NCI-H510A treated with DMSO at 0.1 percent for 48 hours (cell line): ENCODE data around the gene FGF22.
"Not testable (repeated sequence)": the region's sequence is repeated elsewhere in the genome, so short reads cannot be mapped to it uniquely, and the experiment has no call there.

Experiments
- DNase-seq: peaks from one replicate; lab custom pipeline; 2025; lab: John Stamatoyannopoulos, UW

Gene FGF22

DNA sequence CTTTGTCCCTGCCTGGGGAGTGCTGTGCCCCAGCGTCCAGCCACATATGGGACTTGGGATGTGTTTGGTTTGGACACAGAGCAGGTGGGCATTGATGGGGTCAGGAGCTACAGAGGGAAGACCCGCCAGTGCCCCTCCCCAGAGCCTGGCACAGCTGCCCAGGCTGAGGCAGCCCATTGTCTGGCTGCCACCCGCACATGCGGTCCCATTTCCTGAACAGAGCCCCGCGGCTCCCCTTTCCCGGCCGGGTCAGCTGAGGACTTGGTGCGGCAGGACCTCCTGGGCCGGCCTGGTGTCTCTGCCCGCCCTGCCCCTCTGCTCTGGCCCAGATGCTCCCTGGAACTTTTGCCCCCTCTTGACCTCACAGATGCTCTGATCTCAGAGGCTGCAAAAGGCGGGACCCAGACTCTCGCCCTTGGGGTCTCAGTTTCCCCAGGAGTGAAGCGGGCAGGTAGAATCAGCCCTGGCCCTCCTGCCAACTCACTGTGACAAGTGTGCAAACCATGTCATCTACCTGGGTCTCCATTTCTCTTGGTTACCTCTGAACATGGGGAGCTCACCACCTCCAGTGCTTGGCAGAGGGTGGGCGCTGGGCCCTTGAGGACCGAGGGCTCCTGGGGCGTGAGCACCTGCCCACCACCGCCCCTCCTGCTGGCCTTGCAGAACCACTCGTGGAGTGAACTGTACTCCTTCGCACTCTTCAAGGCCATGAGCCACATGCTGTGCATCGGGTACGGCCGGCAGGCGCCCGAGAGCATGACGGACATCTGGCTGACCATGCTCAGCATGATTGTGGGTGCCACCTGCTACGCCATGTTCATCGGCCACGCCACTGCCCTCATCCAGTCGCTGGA lies 32.2 kb upstream of the FGF22 start:
- no peak for DNase-seq

DNA sequence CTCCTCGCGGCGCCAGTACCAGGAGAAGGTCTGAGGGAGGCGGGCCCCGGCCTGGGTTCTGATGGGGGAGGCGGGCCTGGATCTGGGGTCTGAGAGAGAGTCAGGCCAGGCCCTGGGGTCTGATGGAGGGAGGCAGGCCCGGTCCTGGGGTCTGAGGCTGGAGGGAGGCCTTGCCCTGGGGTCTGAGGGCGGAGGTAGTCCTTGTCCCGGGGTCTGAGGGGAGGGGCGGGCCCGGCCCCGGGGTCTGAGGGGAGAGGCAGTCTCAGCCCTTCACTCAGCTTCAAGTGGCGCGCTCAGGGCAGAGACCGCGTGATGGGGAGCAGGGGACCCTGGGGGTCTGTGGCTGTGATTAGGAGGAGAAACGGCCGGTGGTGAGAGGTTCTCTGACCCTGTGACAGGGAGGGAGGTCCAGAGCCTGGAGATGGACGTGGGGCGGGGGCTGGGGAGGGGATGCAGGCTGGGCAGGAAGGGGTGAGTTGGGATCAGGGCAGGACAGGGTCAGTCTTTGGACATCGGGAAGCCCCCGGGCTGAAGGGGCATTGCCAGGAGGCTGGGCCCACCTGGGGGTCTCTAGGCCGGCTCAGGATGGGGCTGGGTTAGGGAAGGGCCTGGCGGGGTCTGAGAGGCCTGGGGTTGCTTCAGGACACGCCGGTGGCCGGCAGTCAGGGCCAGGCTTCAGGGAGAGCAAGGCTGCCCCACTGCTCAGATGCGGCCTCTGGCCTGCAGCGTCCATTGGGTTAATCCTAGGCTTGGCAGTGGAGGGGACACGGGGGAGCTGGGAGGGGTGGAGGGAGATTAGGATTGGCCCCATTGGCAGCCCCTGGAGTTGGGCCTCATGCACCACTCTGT lies 31.3 kb upstream of the FGF22 start:
- DNase-seq = no peak

DNA sequence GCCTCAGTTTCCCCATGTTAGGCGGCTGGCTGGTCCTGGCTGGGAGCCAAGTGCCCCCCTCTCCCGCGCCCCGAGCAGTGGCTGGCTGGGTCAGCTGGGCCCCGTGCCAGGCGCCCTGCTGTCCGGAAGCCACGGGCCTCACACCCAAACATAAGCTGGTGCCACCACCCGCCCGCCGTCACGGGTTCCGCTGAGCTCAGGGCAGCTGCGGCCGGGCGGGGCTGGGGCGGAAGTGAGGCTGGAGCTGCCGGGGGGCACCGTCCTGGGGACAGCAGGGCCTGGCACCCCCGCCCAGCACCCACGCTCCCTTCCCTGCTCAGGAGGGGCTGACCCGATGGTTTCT lies 30.7 kb upstream of the FGF22 start:
- no peak for DNase-seq

DNA sequence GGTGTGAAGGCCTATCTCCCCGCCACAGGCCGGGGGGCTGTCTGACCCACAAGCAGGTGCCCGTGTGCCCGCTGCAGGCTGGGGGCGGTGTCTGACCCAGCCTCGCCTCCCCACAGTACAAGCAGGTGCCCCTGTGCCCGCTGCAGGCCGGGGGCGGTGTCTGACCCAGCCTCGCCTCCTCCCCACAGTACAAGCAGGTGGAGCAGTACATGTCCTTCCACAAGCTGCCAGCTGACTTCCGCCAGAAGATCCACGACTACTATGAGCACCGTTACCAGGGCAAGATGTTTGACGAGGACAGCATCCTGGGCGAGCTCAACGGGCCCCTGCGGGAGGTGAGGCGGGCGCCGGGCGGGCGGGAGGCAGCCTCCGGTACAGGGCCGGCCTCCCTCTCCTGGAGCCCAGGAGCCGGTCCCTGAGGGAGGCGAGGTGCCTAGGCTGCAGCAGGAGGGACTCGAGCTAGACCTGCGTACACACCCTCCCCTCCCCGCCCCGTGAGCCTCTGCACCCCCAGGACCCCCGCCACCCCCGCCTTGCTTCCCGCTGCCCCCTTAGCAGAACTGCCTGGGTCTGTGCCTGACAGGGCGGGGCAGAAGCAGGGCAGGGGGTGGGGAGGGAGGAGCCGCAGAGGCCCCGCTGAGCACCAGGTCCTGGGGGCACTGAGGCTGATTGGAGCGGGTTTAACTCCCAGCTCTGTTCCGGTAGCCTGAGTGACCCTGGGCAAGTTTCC lies 29.4 kb upstream of the FGF22 start:
- DNase-seq = no peak

DNA sequence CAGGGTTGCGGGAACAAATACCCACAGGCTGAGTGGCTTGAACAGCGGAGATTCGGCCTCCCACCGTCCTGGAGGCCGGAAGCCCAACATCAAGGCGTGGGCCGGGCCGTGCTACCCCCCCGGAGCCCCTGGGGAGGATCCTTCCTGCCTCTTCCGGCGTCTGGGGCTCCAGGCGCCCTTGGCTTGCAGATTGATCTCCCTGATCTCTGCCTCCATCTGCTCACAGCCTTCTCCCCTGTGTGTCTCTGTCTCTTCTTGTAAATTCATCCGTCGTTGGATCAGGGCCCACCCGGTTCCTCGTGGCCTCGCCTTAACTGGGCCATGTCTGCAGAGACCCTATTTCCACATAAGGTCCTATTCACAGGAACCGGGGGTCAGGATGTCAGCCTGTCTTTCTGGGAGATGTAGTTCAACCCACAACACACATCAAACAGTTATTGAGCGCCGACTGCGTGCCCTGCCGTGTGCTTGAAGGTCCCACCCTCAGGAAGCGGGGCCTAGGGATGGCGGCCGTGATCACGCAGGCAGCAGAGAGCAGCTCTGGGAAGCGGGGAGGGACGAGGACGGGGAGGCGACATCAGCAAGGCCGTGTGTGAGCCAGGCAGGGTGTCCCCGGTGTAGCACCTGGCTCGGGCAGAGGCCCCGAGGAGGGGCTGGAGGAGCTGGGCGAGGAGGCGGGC lies 28.7 kb upstream of the FGF22 start:
- no peak for DNase-seq

DNA sequence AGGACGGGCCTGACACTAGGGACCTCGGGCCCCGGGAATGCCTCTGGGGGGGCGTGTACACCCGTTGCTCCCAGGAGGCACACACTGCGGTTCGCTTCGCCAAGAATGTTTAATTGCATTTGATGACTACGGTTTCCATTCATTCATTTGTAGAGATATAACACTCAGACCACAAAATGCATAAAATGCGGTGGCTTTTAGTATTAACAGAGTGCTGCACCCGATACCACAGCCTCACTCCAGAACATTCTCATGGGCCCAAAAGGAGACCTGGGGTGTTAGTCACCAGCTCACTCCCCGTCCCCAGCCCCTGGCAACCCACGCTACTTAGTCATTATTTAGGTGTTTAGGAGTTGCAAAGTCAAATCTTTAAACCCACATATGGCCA lies 28.2 kb upstream of the FGF22 start:
- DNase-seq = no peak

DNA sequence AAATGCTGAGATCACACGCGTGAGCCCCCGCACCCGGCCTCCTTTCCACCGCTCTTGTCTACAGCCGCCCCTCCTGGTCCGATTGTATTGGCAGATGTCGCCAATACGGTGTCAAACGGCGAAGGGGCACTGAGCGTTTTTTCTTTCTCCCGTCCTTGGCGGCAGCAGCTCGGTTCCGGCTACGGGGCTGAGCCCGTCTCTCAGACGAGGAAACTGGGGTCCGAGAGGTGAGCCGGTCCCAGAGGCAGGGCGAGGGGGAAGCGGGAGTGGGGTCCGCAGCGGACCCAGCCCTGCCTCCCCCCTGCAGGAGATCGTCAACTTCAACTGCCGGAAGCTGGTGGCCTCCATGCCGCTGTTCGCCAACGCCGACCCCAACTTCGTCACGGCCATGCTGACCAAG lies 26.7 kb upstream of the FGF22 start:
- no peak for DNase-seq

DNA sequence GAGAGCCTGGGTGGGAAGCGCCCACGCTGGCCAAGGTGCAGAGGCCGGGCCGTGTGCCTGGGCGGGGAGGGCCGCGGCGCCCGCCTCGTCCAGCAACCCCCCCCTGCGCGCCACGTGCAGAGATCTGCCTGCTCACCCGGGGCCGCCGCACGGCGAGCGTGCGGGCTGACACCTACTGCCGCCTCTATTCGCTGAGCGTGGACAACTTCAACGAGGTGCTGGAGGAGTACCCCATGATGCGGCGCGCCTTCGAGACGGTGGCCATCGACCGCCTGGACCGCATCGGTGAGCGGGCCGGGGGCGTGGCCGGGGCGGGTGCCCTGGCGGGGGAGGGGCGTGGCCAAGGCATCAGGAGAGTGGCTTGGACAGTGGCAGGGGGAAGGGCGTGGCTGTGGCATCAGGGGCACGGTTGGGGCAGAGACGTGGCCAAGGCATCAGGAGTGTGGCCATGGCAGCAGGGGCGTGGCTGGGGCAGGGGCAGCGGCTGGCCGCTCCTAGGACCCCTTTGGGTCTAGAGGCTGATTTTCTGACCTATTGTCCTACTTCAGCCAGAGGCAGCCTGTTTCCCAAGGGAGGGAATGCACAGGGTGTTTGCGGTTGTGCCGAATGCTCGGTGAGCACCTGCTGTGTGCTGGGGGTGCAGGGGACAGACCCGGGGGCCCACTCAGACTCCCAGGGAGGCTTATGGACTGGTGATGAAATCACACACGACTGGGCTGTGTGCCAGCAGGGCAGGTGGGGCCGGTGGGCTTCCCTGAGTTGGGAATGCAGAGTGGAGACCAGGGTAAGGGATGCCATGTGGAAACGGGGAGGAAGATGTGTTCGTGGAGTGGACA lies 25.7 kb upstream of the FGF22 start:
- DNase-seq = no peak

DNA sequence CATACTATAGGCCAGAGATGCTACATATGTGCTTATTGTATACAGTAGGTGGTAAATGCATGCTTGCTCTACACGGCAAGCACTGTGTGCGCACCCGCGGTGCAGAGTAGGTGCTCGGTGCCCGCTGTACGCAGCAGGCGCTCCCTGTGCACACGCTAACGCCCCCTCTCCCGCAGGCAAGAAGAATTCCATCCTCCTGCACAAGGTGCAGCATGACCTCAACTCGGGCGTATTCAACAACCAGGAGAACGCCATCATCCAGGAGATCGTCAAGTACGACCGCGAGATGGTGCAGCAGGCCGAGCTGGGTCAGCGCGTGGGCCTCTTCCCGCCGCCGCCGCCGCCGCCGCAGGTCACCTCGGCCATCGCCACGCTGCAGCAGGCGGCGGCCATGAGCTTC lies 24.1 kb upstream of the FGF22 start:
- no peak for DNase-seq

DNA sequence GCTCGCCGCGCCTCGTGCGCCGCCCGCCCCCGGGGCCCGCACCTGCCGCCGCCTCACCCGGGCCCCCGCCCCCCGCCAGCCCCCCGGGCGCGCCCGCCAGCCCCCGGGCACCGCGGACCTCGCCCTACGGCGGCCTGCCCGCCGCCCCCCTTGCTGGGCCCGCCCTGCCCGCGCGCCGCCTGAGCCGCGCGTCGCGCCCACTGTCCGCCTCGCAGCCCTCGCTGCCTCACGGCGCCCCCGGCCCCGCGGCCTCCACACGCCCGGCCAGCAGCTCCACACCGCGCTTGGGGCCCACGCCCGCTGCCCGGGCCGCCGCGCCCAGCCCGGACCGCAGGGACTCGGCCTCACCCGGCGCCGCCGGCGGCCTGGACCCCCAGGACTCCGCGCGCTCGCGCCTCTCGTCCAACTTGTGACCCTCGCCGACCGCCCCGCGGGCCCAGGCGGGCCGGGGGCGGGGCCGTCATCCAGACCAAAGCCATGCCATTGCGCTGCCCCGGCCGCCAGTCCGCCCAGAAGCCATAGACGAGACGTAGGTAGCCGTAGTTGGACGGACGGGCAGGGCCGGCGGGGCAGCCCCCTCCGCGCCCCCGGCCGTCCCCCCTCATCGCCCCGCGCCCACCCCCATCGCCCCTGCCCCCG lies 23.5 kb upstream of the FGF22 start:
- DNase-seq = no peak

DNA sequence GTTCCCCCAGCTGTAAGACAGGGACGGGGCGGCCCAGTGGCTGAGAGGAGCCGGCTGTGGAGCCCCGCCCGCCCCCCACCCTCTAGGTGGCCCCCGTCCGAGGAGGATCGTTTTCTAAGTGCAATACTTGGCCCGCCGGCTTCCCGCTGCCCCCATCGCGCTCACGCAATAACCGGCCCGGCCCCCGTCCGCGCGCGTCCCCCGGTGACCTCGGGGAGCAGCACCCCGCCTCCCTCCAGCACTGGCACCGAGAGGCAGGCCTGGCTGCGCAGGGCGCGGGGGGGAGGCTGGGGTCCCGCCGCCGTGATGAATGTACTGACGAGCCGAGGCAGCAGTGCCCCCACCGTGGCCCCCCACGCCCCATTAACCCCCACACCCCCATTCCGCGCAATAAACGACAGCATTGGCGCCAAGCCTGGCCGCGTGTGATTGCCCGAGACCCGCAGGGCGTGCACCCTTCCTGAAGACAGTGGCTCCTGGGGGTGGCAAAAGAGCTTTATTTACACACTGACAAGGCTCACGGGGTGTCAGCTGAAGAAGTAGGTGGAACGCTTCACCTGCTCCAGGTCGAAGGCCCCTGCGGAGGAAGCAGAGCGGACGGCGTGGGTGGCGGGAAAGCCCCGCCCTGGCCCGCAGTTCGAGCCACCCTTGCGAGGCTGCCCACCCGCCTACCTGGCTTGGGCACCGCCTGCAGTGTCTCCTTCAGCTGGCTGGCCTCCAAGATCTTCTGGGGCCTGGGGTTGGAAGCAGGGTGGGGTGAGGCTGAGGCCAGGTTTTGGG lies 22.7 kb upstream of the FGF22 start:
- no peak for DNase-seq

DNA sequence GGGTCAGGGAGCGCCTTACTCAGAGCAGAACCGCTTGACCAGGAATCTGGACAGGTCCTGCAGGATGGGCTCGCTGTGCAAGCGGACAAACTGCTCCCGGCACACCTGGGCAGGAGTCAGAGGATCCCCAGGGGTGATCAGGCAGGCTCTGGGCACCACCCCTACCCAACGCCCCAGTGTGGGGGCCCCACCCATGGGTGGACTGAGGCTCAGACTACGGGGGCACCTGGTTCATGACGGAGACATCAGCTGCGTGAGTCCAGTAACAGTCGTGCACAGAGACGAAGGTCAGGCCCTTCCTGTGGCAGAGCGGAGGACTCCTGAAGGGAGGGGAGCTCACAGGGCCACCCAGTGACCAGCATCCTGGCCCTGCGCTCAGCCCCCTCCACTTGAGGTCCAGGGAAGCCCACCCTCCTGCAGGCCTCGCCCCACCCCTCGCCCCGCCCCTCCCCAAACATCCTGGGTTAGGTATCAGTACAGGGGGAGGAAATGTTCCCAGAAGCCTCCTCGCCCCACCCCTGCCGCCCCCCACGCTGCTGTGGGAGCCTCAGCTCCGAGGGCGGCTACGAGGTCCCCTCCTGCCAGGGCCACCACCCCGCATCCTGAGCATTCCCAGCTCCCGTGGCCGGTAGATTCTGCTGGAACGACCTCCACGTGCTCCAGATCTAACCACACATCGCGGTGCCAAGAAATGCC lies 22.0 kb upstream of the FGF22 start:
- no peak for DNase-seq

DNA sequence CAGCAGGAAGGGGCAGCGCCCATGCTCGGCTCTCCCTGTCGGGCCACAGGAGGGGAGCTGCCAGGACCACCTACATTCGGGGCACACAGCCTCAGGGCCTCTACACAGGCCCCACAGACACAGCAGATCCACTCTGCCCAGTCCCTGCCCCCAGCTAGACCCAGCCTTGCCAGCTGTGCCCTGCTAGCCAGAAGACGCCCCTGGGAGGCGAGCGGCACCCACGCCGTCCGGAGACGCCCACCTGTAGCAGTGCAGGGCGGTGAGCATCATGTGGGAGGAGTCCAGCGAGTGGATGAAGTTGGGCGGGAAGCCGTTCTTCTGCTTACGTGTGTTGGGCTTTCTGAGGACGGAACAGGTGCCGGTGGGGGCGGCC lies 21.4 kb upstream of the FGF22 start:
- DNase-seq = no peak

DNA sequence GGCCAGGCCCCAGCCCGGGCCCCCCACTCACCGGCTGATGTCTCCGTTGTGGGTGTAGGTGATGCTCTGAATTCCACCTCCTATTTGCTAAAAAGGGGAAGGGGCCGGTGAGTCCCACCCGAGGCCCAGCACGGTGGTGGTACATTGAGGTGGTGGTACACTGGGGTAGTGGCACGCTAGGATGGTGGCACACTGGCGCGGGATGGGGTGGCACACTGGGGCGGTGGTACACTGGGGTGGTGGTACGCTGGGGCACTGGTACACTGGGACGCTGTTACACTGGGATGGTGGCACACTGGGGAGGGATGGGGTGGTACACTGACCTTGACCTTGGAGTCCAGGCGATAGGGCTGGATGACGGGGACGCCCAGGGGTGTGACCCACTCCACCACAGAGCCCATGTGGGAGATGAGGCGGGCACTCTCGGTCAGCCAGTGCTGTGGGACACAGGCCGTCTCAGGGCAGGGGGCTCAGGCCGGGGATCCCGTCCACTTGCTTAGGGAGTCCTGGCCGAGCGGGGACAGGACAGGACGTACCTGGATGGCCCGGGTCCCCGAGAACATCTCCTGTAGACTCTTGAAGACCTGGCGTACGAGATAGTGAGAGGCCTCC lies 20.9 kb upstream of the FGF22 start:
- no peak for DNase-seq

DNA sequence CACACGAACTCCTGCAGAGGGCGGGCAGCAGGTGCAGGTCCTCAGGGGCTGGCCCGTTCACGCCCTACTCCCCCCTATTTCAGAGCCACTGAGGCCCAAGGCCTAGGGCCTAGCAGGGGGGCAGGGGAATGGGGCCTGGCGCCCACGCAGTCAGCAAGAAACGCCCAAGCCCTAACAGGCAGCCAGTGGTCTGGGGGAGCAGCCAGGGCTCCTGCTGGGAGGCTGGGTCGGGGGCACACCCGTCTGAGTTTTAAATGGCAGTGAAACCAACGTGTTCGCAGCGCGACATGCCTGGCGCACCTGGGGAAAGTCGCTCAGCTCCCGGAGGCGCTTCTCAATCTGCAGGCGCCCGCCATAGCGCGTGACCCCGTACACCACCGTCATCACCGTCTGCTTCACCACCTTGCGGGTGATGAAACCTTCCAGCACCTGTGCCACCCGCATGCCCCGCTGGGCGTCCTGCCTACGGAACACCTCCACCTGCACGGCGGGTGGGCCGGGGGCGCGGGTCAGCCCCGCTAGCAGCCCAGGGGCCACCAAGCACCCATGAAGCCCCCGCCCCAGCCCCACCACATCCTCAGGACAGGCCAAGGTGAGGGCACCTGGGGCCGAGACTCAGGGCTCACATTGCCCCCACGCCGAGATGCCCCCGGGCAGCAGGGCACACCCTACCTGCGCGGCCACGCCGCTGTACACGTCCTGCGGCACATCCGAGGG lies 20.2 kb upstream of the FGF22 start:
- DNase-seq = no peak

DNA sequence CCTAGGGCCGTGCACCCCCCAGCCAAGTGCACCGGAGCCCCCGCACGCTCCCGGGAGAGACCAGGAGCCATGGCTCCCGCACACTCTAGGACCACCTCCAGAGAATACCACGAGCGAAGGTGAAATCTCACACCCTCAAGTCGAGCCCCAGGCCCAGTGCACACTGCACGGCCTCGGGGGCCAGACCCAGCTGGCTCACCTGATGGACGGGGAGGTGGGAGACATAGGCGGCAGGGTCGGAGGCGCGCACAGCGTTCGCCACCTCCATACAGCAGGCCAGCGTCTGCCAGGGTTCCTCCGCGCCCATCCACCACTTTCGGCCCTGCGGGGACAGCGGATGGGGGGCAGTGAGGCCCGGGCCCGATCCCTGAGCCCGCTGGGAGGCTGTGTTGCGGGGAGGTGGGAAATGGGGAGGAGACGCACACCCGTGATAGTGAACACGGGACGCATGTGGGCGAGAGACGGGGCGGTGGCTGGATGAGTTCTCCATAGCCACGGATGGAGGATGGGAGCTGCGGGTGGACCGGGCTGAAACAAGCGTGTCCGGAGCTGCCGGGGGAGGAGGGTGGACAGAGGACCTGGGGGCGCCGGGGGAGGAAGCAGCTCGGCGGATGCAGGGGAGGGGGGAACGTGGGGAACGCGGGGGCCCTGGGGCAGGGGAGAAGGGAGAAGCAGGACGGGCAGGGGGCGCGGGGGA lies 19.4 kb upstream of the FGF22 start:
- no peak for DNase-seq

DNA sequence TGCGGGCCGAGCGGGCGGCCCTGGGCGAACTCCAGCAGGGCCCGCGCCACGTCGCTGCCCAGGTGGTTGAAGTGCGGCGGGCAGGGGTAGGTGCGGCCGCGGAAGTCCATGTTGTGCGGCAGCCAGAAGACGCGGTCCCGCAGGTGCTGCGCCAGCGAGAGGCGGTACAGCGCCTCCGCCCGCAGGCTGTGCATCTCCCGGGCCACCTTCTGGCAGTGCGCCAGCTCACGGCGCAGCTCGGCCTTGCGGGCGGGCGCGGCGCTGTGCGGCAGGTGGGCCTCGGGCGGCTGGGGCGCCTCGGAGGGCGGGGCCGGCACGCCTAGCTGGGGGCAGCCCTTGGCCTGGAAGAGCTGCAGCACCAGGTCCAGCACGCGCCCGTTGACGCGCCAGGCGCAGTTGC lies 18.5 kb upstream of the FGF22 start:
- not testable (repeated sequence) for DNase-seq

DNA sequence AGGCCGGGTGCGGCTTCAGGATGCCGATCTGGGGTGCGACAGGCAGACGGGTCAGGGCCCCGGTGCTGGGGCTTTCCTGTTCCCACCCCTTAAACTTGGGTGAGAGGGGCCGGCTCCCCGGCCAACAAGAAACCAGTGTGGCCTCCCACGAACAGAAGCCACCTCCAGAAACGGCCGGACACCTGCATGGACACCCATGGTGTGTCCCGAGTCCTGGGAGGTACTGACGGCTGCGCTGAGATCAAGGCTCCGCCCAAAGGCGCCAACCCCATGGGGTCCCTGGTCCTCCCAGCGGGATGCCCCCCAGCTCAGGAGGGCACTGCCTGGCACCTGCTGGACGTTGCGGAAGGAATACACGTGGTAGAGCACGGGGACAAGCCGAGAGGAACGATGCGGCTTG lies 17.9 kb upstream of the FGF22 start:
- no peak for DNase-seq
